Right lobe of liver (tissue), 6 donors: Measurements from ENCODE around the gene JUND. TPM values are rescaled to one million over a fixed set of nuclear protein-coding genes. Genes with fewer than 3 reads are reported as not detected.

Source experiments
- ATAC-seq, 4 donors: fragments of 200-7000 bp; cut with Tn5 transposase; one replicate each; pipeline ENCODE4 v1.9.1; 2020; ENCODE audit warnings: mild to moderate bottlenecking in 4 of 4, moderate library complexity in 4 of 4
- DNase-seq, 3 donors: peaks; one replicate each; pipeline ENCODE4 v3.0.0-alpha.2; 2020
- H3K27ac ChIP-seq, 3 donors: fragments of 200-600 bp; one replicate each; pipeline ENCODE4 v1.8.0; 2022
- H3K27me3 ChIP-seq, 2 donors: fragments of 200-600 bp; one replicate each; pipeline ENCODE4 v1.8.0; 2022
- H3K36me3 ChIP-seq, 4 donors: fragments of 200-600 bp; sonication (generic) in 1 of 4; one replicate each; pipeline versions ENCODE4 v1.5.1 to v1.8.0; 2017 to 2022; ENCODE audit warnings: control low read depth in 1 of 4
- H3K4me1 ChIP-seq, 4 donors: fragments of 200-600 bp; sonication (generic) in 1 of 4; one replicate each; pipeline versions ENCODE4 v1.5.1 to v1.8.0; 2017 to 2022; ENCODE audit warnings: control low read depth in 1 of 4
- H3K4me3 ChIP-seq, 3 donors: fragments of 200-600 bp; one replicate each; pipeline ENCODE4 v1.8.0; 2022
- H3K9me3 ChIP-seq, 4 donors: fragments of 200-600 bp; sonication (generic) in 1 of 4; one replicate each; pipeline versions ENCODE4 v1.5.1 to v1.8.0; 2017 to 2022; ENCODE audit warnings: control low read depth in 1 of 4
- POLR2A ChIP-seq: fragments of 450-650 bp; IDR thresholded peaks from one replicate; pipeline ENCODE4 v1.6.1; 2017; ENCODE audit warnings: antibody characterized with exemption, mild to moderate bottlenecking
- WGBS: methylation state at CpG from one replicate; pipeline ENCODE4 v1.1.6; 2018; ENCODE audit warnings: low coverage, low lambda C conversion rate; ENCODE audit not compliant: insufficient coverage; ENCODE audit errors: missing lambda C conversion rate; 5-methylcytosine and 5-hydroxymethylcytosine counted together
- intact Hi-C, 2 donors: fragments of 100-400 bp; cut with DNase I; formaldehyde crosslinking; loops; one replicate each; pipeline versions ENCODE4 v1.11.2 to v1.14.1; 2022
- total RNA-seq, 6 experiments: library from RNA; depleted of rRNA in 2 of 6; stranded (reverse); fragments of >200 nt in 2 of 6; fragmentation: NEBNext Ultra II Directional in 3 of 6; extraction: Animal tissue kit (Norgen Biotek cat#: 25700) in 3 of 6; gene quantifications; one replicate each; pipeline versions ENCODE4 v1.1.0 to v1.2.4, GENCODE V29; 2016 to 2023
- TF ChIP-seq, protein P1 (sequence below), 4 donors: fragments of 200-600 bp in 3 of 4; fragments of 450-650 bp in 1 of 4; IDR thresholded peaks; one replicate each; pipeline versions ENCODE4 v1.5.1 to v1.8.0; 2016 to 2022; ENCODE audit warnings: antibody characterized with exemption in 4 of 4, mild to moderate bottlenecking in 2 of 4
- donor health status: DM: no; HTN: yes; CAD: no.
- donor health status: DM: no; HTN: no; CAD: no.
- donor health status: DM: no; HTN: no; CAD: no.
- donor health status: DM: no; HTN: yes; CAD: no.
- donor health status: DM: no; HTN: yes; CAD: no.

The JUND gene
- total RNA-seq, 6 experiments from 2014 or later = 29.3 to 188 (median 134) TPM

DNA sequence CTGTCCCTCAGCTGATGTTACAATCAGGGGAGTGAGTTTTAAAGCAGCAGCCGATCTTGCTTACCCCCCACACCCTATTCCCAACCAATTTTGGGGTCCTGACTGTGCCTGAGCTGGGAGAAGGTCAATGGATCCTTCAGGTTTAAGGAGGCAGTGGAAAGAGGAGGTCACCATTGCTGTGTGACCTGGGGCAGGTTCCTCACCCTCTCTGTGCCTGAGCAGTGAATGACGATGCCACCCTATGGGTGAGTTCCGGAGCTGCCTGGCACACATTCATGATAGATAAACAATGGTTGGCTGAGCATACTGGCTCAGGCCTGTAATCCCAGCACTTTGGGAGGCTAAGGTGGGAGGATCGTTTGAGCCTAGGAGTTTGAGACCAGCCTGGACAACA, 20.3 kb upstream of the JUND start:
- intact Hi-C loops = no loop called here
- H3K4me3 ChIP-seq = no peak overlapping the region
- TF ChIP-seq, protein P1, sequence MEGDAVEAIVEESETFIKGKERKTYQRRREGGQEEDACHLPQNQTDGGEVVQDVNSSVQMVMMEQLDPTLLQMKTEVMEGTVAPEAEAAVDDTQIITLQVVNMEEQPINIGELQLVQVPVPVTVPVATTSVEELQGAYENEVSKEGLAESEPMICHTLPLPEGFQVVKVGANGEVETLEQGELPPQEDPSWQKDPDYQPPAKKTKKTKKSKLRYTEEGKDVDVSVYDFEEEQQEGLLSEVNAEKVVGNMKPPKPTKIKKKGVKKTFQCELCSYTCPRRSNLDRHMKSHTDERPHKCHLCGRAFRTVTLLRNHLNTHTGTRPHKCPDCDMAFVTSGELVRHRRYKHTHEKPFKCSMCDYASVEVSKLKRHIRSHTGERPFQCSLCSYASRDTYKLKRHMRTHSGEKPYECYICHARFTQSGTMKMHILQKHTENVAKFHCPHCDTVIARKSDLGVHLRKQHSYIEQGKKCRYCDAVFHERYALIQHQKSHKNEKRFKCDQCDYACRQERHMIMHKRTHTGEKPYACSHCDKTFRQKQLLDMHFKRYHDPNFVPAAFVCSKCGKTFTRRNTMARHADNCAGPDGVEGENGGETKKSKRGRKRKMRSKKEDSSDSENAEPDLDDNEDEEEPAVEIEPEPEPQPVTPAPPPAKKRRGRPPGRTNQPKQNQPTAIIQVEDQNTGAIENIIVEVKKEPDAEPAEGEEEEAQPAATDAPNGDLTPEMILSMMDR (IDR thresholded peaks at IDR 0.05) = no peak
- no peak for TF ChIP-seq POLR2A
- no peaks in the 10 kb centered on the region for H3K27me3 ChIP-seq
- H3K4me1 ChIP-seq = peaks cover 0 to 30% (median 5%) of the 10 kb centered on the region in 4 donors
- peaks cover 0 to 4% (median 0%) of the 10 kb centered on the region in 4 donors for H3K36me3 ChIP-seq
- H3K27ac ChIP-seq = peak overlapping the region in 2 of 3 donors; percentile 16 to 95
- DNase-seq (no peak), ATAC-seq (no peak)
- WGBS = 48% methylated on average over 4 of the region's 4 CpGs
- H3K9me3 ChIP-seq = no peaks in the 10 kb centered on the region

DNA sequence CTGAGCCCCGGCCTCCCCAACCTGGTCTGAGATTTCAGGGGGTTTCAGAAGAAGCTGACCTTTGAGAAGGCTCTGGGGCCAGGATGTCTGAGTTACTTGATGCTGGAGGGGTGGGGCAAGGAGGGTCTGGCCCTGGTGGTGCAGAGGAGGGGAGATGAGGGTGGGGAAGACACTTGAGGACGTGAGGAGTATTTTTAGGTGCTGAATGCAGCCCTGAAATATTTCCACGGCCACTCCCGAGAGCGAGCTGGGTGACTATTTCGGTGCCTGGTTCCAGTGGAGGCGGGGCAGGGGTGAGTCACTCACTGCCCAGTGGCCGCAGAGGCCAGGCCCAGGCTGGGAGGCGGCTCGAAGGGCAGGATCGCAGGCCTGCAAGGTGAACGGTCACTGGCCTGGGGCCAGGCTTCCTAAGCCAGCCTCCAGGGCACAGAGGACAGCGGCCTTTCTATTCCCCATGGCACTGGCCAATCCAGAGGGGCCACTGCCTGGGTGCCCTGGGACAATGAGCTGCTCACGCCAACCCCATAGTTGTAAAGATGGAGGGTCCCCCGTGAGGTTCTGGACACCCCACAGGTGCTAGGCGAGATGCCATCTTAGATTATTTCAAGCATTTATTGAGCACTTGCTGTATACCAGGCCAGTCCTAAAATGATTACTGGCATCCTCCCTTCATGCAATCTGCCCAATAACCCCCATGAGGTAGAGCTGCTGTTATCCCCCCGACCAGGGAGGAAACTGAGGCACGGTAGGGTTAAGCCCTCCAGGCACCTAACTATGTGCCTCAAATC, 19.7 kb upstream of the JUND start:
- no peak for TF ChIP-seq POLR2A
- TF ChIP-seq, protein P1 (IDR thresholded peaks at IDR 0.05) = no peak
- H3K27ac ChIP-seq = peak overlapping the region; percentile 20 to 95 (median 24)
- DNase-seq = peak; percentile 94 to 96 (median 96)
- H3K4me3 ChIP-seq = no peak overlapping the region
- intact Hi-C loops = no loop called here
- 38% methylated on average over 10 of the region's 18 CpGs for WGBS
- no peaks in the 10 kb centered on the region for H3K36me3 ChIP-seq
- H3K4me1 ChIP-seq = peaks cover 0 to 30% (median 5%) of the 10 kb centered on the region in 4 donors
- H3K9me3 ChIP-seq = no peaks in the 10 kb centered on the region
- H3K27me3 ChIP-seq = no peaks in the 10 kb centered on the region
- peak; percentile 72 to 89 (median 82) for ATAC-seq

DNA sequence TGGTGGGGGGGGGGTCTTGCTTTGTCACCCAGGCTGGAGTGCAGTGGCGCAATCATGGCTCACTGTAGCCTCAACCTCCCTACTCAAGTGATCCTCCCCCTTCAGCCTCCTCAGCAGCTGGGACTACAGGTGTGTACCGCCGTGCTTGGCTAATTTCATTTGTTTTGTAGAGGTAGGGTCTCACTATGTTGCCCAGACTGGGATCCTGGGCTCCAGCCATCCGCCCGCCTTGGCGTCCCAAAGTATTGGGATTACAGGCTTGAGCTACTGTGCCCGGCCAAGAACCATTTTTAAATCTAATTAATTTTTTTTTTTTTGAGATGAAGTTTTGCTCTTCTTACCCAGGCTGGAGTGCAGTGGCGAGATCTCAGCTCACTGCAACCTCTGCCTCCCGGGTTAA, 18.2 kb upstream of the JUND start:
- intact Hi-C loops = no loop called here
- Histone ChIP-seq H3K4me1 (peaks cover 0 to 27% (median 5%) of the 10 kb centered on the region in 4 donors), H3K27me3 (no peaks in the 10 kb centered on the region), H3K27ac (no peak overlapping the region), H3K9me3 (no peaks in the 10 kb centered on the region), H3K4me3 (no peak overlapping the region), H3K36me3 (no peaks in the 10 kb centered on the region)
- TF ChIP-seq POLR2A = no peak
- TF ChIP-seq, protein P1 (IDR thresholded peaks at IDR 0.05) = no peak
- ATAC-seq (no peak), DNase-seq (no peak)
- WGBS = 100% methylated on average over 5 of the region's 9 CpGs

DNA sequence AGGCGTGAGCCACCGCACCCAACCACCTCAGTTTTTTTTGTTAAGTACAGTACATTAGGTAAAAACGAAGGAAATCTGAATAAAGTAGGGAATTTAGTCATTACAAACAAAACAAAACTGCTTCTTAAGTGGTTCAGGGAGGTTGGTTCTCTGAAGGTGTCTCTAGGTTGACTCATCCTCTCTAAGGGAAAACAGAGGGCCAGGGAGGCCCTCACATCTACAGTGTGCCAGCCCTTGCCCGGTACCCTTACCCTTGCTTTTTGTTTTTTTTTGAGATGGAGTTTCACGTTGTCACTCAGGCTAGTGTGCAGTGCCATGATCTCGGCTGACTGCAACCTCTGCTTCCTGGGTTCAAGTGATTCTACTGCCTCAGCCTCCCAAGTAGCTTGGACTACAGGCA, 17.2 kb upstream of the JUND start:
- intact Hi-C loops = no loop called here
- Histone ChIP-seq H3K4me1 (peaks cover 0 to 25% (median 4%) of the 10 kb centered on the region in 4 donors), H3K27ac (no peak overlapping the region), H3K9me3 (no peaks in the 10 kb centered on the region), H3K4me3 (no peak overlapping the region), H3K27me3 (no peaks in the 10 kb centered on the region), H3K36me3 (no peaks in the 10 kb centered on the region)
- DNase-seq = no peak
- ATAC-seq = no peak
- no peak for TF ChIP-seq POLR2A
- TF ChIP-seq, protein P1 (IDR thresholded peaks at IDR 0.05) = no peak
- WGBS = 75% methylated on average over 6 of the region's 6 CpGs
